Measurements from ENCODE around the gene CEBPA.

Gene CEBPA

GRCh38 chr19:33275933-33276619 lies 26.3 kb downstream of the CEBPA start:
- no peak for DNase-seq (ENCODE audit: insufficient read length, low spot score)
- FAIRE-seq, result no peak

GRCh38 chr19:33275559-33275932 lies 26.8 kb downstream of the CEBPA start:
- FAIRE-seq, result no peak
- no peak for DNase-seq (ENCODE audit: insufficient read length, low spot score)

- no peak for FAIRE-seq
- no peak for DNase-seq (ENCODE audit: insufficient read length, low spot score)
Measured at GRCh38 chr19:33274663-33275558, 27.4 kb downstream of the CEBPA start.

DNA sequence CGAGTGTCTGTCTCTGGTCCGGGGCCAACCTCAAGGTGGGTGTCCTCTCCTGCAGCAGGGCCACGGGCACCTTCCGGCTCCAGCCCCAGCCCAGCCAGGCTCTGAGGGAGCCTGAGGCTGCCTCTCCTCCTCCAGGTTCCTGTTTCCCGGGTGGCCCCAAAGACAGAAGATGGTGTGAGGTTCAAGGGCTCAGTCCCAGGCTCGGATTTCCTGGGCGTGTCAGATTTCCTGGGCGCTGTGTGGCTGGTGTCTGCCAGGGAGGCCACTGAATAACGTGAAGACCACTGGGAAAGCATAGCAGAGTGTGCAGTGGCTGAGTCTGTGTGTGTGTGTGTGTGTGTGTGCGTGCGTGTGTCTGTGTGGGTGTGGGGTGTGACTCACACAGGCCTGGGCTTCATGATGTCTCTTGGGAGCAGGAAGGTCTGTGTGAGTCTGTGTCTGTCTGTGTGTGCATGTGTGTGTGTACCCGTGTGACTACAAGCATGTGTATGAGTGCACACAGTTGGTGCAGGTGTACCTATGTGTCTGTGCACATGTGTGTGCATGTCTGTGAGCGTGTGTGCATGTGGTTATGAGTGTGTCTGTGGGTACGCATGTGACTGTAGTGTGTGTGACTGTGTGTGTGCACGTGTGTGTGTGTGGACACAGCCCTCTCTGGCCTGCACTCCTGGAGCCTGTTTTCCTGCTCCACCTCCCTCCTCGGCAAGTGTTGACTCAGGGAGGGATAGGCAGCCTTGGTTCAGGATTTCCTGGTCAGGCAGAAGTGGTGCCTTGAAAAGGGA lies 28.3 kb downstream of the CEBPA start:
- DNase-seq (ENCODE audit: insufficient read length, low spot score), result no peak
- no peak for FAIRE-seq

DNA sequence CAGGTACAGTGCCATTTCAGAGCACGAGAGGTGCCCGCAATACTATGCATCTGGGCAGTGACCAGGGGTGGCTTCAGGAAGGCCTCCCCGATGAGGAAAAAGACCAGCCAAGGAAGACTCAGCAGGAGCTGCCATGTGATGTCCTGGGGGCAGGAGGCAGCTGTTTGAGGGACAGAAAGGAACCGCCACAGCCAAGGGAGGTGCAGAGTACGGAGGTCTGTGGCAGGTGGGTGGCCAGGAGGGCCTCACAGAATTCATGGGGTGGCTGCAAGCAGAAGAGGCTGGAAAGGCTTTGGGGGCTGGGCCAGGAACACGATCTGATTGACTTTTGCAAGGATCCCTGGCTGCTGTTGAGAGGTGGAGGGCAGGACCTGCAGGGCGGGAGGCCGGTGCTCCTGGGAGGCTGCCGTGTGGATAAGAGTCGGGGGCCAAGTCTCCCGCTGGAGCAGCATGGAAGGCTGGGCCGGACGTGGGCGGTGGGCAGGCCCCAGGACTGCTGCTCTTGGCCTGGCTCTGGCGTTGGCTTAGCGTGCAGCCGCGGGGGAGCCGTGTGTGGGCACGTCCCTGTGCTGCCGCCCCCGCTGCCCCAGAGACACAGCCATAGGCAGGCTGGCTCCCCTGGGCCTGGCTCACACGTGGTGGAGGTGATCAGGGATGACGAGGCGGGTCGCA lies 29.1 kb downstream of the CEBPA start:
- FAIRE-seq (no peak), DNase-seq (ENCODE audit: insufficient read length, low spot score) (no peak)

GRCh38 chr19:33271246-33272021 lies 30.9 kb downstream of the CEBPA start:
- FAIRE-seq (no peak), DNase-seq (ENCODE audit: insufficient read length, low spot score) (no peak)

DNA sequence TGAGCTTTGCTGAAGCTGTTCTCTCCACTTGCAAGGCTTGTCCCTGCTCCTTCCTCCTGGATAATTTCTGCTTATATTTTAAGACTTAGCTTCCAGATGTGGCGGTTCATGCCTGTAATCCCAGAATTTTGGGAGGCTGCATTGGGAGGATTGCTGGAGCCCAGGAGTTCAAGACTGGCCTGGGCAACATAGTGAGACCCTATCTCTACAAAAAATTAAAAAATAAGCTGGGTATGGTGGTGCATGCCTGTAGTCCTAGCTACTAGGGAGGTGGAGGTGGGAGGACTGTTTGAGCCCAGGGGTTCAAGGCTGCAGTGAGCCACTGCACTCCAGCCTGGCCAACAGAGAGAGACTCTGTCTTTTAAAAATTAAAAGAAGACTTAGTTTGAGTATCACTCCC lies 31.6 kb downstream of the CEBPA start:
- no peak for FAIRE-seq
- DNase-seq (ENCODE audit: insufficient read length, low spot score), result no peak

DNA sequence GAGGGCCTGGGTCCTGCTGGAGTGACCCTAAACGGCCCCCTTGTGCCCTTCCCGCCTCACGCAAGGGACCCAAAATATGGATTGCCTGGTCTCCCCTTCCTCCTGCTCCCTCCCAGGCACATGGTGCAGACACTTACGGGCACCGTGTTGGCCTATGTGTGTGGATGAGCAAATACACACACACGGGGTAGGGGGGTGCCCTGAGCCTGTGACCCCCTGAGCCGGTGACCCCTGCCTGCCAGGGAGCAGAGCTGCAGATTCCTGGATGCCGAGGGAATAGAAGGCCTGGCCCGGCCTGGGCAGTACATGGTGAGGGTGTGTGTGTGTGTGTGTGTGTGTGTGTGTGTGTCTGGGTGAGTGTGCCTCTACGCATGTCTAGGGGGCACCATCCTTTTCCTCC lies 33.3 kb downstream of the CEBPA start:
- FAIRE-seq (no peak), DNase-seq (ENCODE audit: insufficient read length, low spot score) (no peak)

GRCh38 chr19:33268162-33268991 lies 34.0 kb downstream of the CEBPA start:
- no peak for FAIRE-seq

DNA sequence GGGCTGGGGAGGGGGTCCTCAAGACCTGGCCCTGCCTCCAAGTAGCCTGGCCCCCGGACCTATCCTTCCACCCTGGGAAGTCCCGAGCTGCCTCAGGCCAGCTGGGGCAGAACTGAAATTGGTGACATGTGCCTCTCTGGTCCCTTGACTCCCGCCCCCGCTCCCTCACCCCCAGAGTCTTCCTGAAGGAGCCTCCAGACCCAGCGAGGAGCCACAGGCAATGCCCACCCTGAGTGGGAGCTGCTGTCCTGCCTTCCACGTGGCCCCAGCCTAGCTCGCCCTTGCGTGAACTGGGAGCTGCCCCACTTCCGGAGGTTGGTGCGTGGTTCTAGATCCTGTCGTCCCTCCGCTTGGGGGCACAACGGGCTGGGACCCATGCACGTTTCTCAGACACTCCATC lies 34.6 kb downstream of the CEBPA start:
- FAIRE-seq (no peak), DNase-seq (ENCODE audit: insufficient read length, low spot score) (no peak)

More at GRCh38 chr19:33268162-33268991, 34.0 kb downstream of the CEBPA start:
- DNase-seq (ENCODE audit: insufficient read length, low spot score), result no peak

GRCh38 chr19:33266974-33267484 lies 35.3 kb downstream of the CEBPA start:
- FAIRE-seq (no peak), DNase-seq (ENCODE audit: insufficient read length, low spot score) (no peak)

- FAIRE-seq, result no peak
- no peak for DNase-seq (ENCODE audit: insufficient read length, low spot score)
Measured at GRCh38 chr19:33264881-33265445, 37.4 kb downstream of the CEBPA start.

DNA sequence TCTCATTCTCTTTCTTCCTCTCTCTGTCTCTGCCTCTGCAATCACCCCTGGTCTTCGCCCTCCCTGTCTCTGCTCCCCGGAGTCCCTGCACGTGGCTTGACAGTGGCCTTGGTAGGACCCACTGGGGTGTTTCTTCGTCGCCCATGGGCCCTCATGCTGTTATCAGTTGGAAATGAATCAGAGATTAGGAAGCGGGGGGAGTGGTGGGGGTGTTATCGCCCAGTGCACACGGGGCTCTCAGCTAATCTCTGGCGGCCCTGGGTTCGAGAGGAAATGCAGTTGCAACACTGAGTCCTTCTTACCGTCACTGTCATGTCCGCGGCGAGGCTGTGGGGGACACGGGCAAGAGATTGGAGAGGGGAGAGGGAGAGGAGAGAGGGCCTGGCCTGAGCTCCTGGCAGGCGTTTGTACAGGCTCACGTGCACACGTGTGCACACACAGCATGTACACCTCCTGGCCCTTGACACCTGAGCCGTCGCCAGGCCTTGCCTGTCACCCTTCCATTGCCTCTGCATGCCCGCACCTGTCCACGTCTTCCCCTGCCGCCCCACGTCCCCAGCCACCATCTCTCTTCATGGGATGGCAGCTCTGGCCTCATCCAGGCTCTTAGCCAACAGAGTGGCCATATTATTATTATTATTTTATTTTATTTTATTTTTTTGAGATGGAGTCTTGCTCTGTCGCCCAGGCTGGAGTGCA lies 38.9 kb downstream of the CEBPA start:
- FAIRE-seq (no peak), DNase-seq (ENCODE audit: insufficient read length, low spot score) (no peak)

- FAIRE-seq, result no peak
- no peak for DNase-seq (ENCODE audit: insufficient read length, low spot score)
Measured at GRCh38 chr19:33261511-33262189, 40.7 kb downstream of the CEBPA start.

- no peak for FAIRE-seq
Measured at GRCh38 chr19:33260628-33261418, 41.5 kb downstream of the CEBPA start.

DNA sequence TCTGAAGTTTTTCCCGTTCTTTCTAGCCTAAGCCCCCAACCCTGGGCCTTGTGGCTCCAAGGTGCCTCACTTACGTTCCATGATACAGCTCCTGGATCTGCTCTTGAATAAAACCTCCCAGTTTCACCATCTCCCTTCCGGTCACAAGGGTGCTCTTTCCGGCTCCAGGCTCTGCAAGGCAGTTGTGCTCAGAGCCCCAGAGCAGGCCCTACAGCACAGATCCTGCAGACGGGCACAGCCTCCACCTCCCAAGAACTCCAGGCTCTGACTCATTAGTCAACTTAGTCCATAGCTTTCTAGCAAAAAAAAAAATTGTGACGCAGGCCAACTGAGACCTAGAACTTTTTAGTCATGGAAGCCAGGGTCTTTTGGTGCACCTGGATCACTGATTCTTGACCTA lies 42.8 kb downstream of the CEBPA start:
- no peak for FAIRE-seq
- DNase-seq (ENCODE audit: insufficient read length, low spot score), result no peak

More at GRCh38 chr19:33260628-33261418, 41.5 kb downstream of the CEBPA start:
- DNase-seq (ENCODE audit: insufficient read length, low spot score), result no peak

DNA sequence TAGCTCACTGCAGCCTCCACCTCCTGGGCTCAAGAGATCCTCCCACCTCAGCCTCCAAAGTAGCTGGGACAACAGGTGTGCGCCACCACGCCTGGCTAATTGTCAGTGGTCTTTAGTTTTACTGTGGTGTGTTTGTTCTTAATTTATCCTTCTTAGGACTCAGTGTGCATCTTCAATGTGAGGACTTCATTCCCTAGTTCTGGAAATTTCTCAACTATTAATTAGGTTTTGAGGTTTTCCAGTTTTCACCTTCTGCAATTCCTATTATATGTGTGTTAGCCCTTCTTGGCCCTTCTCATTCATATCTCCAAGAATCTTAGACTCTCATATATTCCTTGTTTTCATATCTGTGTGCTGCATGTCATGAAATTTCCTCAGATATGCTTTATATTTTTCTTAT lies 44.5 kb downstream of the CEBPA start:
- no peak for FAIRE-seq
- no peak for DNase-seq (ENCODE audit: insufficient read length, low spot score)

All from GM19239 (cell line).